ENCODE results near the gene ITPRIP.

DNA sequence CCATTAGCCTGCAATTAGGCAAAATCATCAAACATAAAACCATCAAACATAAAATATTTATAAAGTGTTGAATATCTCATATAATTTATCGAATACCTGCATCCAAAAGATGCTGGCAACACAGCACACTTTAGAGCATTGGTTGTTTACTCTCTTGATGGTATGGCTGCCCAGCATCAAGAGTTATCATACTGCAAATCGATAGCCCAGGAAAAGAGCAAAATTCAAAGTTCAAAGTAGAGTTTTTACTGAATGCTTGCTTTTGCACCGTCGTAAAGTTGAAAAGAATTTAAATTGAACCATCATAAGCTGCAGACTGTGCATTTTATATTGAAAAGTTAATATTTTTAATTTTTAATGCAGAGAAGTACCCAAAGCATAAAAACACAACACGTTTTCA lies 73.5 kb downstream of the ITPRIP start:
- TF ChIP-seq TCF4 (CRISPR knock-in tag; IDR thresholded peaks at IDR 0.05; ENCODE audit: borderline replicate concordance) (no peak), ZNF8 (CRISPR knock-in tag; IDR thresholded peaks at IDR 0.05) (no peak), ZNF565 (CRISPR knock-in tag; conservative IDR thresholded peaks at IDR 0.05; ENCODE audit: low read depth) (no peak), TOX (CRISPR knock-in tag; IDR thresholded peaks at IDR 0.05; ENCODE audit: borderline replicate concordance) (no peak), ZFP30 (CRISPR knock-in tag; IDR thresholded peaks at IDR 0.05) (no peak), CSDC2 (CRISPR knock-in tag; IDR thresholded peaks at IDR 0.05) (no peak)
- TF ChIP-seq, protein P1, sequence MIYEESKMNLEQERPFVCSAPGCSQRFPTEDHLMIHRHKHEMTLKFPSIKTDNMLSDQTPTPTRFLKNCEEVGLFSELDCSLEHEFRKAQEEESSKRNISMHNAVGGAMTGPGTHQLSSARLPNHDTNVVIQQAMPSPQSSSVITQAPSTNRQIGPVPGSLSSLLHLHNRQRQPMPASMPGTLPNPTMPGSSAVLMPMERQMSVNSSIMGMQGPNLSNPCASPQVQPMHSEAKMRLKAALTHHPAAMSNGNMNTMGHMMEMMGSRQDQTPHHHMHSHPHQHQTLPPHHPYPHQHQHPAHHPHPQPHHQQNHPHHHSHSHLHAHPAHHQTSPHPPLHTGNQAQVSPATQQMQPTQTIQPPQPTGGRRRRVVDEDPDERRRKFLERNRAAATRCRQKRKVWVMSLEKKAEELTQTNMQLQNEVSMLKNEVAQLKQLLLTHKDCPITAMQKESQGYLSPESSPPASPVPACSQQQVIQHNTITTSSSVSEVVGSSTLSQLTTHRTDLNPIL (CRISPR knock-in tag; IDR thresholded peaks at IDR 0.05; ENCODE audit: low read depth), result no peak
